Small intestine (tissue), 7 donors: ENCODE results near the gene NFS1. TPM values are rescaled to one million over a fixed set of nuclear protein-coding genes. Genes with fewer than 3 reads are reported as not detected.
"Not testable (repeated sequence)": the region's sequence is repeated elsewhere in the genome, so short reads cannot be mapped to it uniquely, and the experiment has no call there.

ENCODE experiments used
- DNase-seq, 2 donors: peaks; one replicate each; pipeline versions ENCODE4 v3.0.0 to v3.0.0-alpha.2; 2013
- FAIRE-seq: peaks from 2 replicates; lab custom pipeline; 2012; peaks lifted over from hg19 to GRCh38; lab: Jason Lieb, UNC
- H3K27ac ChIP-seq, 3 donors: one replicate each; pipeline ENCODE4 v1.5.1; 2013; ENCODE audit warnings: low read length in 2 of 3, mild to moderate bottlenecking in 2 of 3, control low read depth in 1 of 3, inconsistent platforms in 1 of 3, low read depth in 1 of 3, moderate library complexity in 1 of 3
- H3K27me3 ChIP-seq, 3 donors: one replicate each; pipeline ENCODE4 v1.6.1; 2013; ENCODE audit warnings: low read length in 3 of 3, inconsistent platforms in 1 of 3; ENCODE audit not compliant: control insufficient read depth in 3 of 3, insufficient read depth in 3 of 3
- H3K36me3 ChIP-seq, 3 donors: one replicate each; pipeline ENCODE4 v1.6.1; 2013; ENCODE audit warnings: low read length in 3 of 3, inconsistent platforms in 1 of 3, low read depth in 1 of 3, mild to moderate bottlenecking in 1 of 3, moderate library complexity in 1 of 3; ENCODE audit not compliant: control insufficient read depth in 3 of 3, insufficient read depth in 2 of 3
- H3K4me1 ChIP-seq, 3 donors: one replicate each; pipeline ENCODE4 v1.6.1; 2013; ENCODE audit warnings: low read length in 2 of 3, inconsistent platforms in 1 of 3, low read depth in 1 of 3, mild to moderate bottlenecking in 1 of 3, moderate library complexity in 1 of 3; ENCODE audit not compliant: control insufficient read depth in 3 of 3, insufficient read depth in 2 of 3
- H3K4me3 ChIP-seq, 3 donors: one replicate each; pipeline ENCODE4 v1.5.1; 2013; ENCODE audit warnings: low read length in 3 of 3, control low read depth in 1 of 3, inconsistent platforms in 1 of 3, low read depth in 1 of 3, mild to moderate bottlenecking in 1 of 3, moderate library complexity in 1 of 3
- H3K9me3 ChIP-seq, 2 donors: one replicate each; pipeline ENCODE4 v1.6.1; 2013; ENCODE audit warnings: low read depth in 1 of 2, low read length in 1 of 2; ENCODE audit not compliant: control insufficient read depth in 2 of 2, insufficient read depth in 1 of 2
- WGBS, 3 donors: extraction: QIAGEN DNeasy Blood & Tissue Kit; methylation state at CpG; one replicate each; pipeline ENCODE4 v1.1.7; 2013; 5-methylcytosine and 5-hydroxymethylcytosine counted together
- polyA plus RNA-seq, 4 donors: library from polyadenylated mRNA; stranded (reverse) in 3 of 4; unstranded in 1 of 4; fragments of 200-250 nt in 3 of 4; fragments of 120-200 nt in 1 of 4; gene quantifications; one replicate each; pipeline versions ENCODE4 v1.2.1 to v1.2.3, GENCODE V29; 2013
- donor health status: healthy with polysubstance abuse.
- donor health status: control.
- donor health status: control.
- donor health status: Bipolar disorder and iron deficiency.
- donor health status: healthy.

NFS1 gene
- polyA plus RNA-seq, 4 donors: 21.9 to 39.6 (median 34.1) TPM

DNA sequence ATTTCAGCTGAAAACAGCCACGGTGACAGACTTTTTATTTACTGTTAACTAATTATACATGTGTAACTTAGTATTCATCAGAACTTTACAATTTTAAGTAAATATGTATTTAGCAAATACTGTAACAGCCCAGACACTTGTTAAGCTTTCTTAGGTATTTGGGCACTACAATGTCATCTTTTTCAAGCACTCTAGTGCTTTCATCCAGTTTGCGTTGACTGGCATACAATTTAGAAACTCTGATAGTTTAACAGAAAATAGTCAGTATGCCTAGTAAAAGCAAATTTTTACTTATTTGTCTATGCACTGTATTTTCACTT, 32.3 kb upstream of the NFS1 start:
- Histone ChIP-seq H3K36me3 (peaks cover 15 to 36% (median 29%) of the 10 kb centered on the region in 3 donors), H3K9me3 (no peaks in the 10 kb centered on the region), H3K4me1 (peaks cover 0 to 5% (median 0%) of the 10 kb centered on the region in 3 donors), H3K4me3 (no peak overlapping the region), H3K27me3 (no peaks in the 10 kb centered on the region), H3K27ac (no peak overlapping the region)
- 52 to 63% (median 55%) methylated on average over 2 of the region's 2 CpGs for WGBS, 3 donors
- DNase-seq (no peak), FAIRE-seq (no peak)

DNA sequence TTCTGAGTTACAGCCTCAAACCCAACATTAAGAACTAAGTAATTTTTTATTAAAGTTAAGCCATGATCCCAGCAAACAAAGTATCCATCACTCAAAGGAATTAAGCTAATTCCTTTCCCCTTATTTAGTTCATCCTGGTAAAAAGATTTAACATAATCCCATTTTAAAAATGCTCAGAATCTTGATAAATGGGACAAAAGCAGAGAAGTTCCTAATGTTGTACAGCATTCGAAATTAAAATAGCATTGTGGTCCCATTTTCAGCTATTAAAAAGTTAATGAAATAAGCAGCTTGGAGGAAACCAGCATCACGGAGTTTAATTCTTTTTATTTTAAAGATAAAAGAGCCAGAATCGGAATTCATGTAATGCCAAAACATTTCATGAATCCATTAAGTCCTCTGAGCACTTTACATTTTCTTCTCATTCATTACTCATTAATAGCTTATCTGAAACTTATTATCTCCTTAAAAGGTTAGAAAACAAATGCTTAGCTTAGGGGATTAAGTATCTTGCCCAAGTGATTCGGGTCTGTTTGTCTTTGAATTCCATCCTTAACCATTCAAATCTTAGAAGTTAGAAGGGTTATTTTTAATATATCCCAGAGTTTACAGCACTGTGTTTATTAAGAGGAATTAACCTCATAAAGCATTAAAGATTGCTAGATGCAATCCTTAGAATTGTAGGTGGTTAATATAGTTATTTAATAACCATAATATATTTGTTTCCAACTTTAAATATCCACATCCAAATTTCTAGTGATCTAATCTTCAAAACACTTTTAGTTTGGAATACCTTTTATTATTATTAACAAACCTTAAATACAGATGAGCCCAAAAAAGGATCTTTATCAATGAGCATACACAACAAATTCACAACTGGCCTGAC, 31.7 kb upstream of the NFS1 start:
- FAIRE-seq: no peak

DNA sequence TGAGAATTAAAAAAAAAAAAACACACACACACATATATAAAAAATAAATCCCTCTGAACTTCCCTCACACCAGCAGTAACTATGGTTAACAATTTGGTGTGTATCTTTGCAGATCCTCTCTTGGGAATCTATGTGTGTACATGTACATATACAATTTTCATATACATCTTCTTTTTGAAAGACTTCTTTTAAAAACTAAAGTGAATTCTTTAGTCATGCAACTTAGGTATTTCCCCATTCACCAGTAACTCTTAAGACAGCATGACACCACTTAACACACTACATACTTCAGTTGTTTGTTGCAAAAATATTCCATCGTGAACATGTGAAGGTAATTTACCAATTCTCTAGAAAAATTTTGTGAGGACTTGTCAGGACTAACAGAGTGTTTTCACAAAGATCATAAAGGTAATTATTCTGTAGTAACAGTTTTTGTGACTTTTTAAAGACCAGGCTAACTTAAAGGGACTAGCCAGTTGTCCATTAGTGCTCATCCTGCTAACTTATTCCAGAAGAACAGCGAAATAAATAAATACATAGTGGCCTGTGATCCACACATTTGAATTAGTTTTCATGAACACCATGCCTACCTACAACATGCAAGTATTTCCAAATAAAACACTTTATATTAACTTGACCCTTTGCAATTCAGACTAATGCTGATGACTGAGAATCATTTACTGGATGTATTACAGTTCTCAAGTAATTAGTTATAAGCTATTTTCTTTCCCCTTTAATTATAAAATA, 30.9 kb upstream of the NFS1 start:
- Histone ChIP-seq H3K36me3 (peaks cover 20 to 48% (median 29%) of the 10 kb centered on the region in 3 donors), H3K27ac (no peak overlapping the region), H3K27me3 (no peaks in the 10 kb centered on the region), H3K4me3 (no peak overlapping the region), H3K9me3 (no peaks in the 10 kb centered on the region), H3K4me1 (peaks cover 0 to 5% (median 0%) of the 10 kb centered on the region in 3 donors)
- FAIRE-seq: no peak
- DNase-seq: no peak
- WGBS, 3 donors: 69 to 82% (median 79%) methylated on average over 2 of the region's 2 CpGs

More for the DNA sequence above, 31.7 kb upstream of the NFS1 start:
- H3K27me3 ChIP-seq: no peaks in the 10 kb centered on the region
- H3K36me3 ChIP-seq: peaks cover 17 to 41% (median 26%) of the 10 kb centered on the region in 3 donors
- no peak overlapping the region for H3K27ac ChIP-seq
- DNase-seq: no peak
- no peak overlapping the region for H3K4me3 ChIP-seq
- whole genome bisulfite sequencing, 3 donors: 51 to 55% (median 53%) methylated on average over 4 of the region's 4 CpGs
- peaks cover 0 to 5% (median 0%) of the 10 kb centered on the region in 3 donors for H3K4me1 ChIP-seq
- no peaks in the 10 kb centered on the region for H3K9me3 ChIP-seq

DNA sequence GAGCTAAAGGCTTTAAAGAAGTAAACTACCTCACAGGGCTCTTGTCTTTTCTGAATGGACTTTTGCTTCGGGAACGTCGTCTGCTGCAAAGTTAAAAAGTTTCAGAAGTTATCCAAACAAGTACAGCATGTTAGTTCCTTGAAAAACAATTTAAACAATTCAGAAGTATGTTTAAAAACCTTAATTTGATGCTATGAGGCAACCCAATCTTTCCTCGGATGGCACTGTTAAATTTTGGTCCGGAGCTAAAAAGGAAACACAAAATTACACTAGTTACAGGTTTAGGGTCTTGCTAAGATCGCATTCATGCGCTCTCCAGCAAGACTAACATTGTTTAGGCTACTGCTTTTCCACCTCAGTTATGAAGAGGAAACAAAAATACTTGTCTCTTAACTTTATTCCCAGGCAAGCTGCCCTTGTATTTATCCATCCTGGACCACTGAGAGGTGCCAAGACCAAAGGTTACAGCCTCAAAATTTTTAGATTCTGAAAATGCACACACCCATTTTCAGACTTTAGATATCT, 30.2 kb upstream of the NFS1 start:
- no peak for DNase-seq
- H3K9me3 ChIP-seq: no peaks in the 10 kb centered on the region
- H3K27ac ChIP-seq: no peak overlapping the region
- H3K36me3 ChIP-seq: peaks cover 23 to 50% (median 31%) of the 10 kb centered on the region in 3 donors
- no peaks in the 10 kb centered on the region for H3K27me3 ChIP-seq
- H3K4me1 ChIP-seq: peaks cover 0 to 2% (median 0%) of the 10 kb centered on the region in 3 donors
- 77 to 82% (median 81%) methylated on average over 7 of the region's 7 CpGs for WGBS, 3 donors
- no peak overlapping the region for H3K4me3 ChIP-seq
- FAIRE-seq: no peak

DNA sequence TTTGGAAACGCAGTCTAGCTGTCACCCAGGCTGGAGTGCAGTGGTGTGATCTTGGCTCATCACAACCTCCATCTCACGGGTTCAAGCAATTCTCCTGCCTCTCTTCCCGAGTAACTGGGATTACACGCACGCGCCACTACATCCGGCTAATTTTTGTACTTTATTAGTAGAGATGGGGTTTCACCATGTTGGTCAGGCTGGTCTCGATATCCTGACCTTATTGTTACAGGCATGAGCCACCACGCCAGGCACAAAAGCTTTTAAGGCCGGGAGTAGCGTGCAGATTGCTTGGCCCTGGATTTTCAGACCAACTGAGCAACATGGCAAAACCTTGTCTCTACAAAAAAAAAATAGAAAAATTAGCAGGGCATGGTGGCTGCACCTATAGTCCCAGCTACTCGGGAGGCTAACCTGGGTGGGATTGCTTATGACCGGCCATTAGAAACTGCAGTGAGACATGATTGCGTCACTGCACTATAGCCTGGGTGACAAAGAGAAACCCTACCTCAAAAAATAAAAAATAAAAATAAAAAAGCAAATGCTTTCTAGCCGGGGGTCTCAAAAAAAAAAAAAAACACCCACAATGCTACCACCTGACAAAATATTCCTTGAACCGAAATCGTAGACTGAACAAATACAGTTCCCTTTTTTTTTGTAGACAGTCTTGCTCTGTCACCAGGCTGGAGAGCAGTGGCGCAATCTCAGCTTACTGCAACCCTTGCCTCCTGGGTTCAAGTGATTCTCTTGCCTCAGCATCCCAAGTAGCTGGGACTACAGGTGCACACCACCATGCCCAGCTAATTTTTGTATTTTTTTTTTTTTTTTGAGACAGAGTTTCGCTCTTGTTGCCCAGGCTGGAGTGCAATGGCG, 27.9 kb upstream of the NFS1 start:
- H3K4me3 ChIP-seq: no peak overlapping the region
- DNase-seq (no peak), FAIRE-seq (no peak)
- H3K4me1 ChIP-seq: no peaks in the 10 kb centered on the region
- 94 to 97% (median 94%) methylated on average over 19 to 20 of the region's 20 CpGs for WGBS, 3 donors
- no peaks in the 10 kb centered on the region for H3K9me3 ChIP-seq
- H3K36me3 ChIP-seq: peaks cover 37 to 59% (median 38%) of the 10 kb centered on the region in 3 donors
- H3K27me3 ChIP-seq: no peaks in the 10 kb centered on the region
- H3K27ac ChIP-seq: no peak overlapping the region

DNA sequence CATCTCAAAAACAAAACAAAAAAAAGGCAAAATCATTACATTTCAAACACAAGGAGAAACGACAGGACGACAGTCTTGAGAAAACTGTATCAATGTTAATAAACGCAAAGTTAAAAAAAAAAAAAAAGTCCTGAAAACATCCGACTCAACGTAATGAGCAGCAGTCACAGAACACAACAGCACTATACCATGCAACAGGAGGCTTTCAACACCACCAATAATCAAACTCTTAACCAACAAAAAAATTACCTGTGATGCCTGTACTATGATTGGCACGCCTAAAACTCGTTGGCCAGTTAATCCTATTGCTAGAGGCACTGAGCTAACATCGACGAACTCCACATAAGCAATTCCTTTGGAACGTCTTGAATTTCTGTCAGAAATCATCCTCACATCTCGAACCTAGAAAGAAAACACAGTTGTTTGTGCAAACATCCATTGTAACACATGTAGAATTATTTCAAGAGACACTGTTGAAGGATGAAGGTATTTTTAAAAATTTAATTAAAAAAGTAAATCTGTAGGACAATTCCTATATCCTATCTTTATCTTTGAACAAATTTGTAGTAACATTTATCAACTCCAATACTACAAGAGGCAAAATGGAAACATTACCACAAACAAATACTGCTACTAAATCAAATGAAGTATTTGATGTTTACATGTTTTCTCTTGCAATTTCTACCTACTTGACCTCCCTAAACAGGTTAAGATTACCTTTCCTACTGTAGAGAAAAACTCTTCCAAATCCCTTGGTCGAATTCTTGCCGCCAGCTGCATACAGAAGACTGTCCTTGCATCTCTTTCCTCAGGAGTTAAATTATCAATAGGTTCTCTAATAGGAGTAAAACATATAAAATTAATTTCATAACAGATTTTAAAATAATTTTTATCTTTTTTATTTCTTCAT, 25.4 kb upstream of the NFS1 start:
- no peak overlapping the region for H3K27ac ChIP-seq
- WGBS, 3 donors: 82 to 84% (median 84%) methylated on average over 13 of the region's 13 CpGs
- H3K4me3 ChIP-seq: no peak overlapping the region
- H3K4me1 ChIP-seq: no peaks in the 10 kb centered on the region
- DNase-seq: no peak
- no peaks in the 10 kb centered on the region for H3K27me3 ChIP-seq
- no peaks in the 10 kb centered on the region for H3K9me3 ChIP-seq
- peaks cover 47 to 77% (median 52%) of the 10 kb centered on the region in 3 donors for H3K36me3 ChIP-seq
- FAIRE-seq: no peak

DNA sequence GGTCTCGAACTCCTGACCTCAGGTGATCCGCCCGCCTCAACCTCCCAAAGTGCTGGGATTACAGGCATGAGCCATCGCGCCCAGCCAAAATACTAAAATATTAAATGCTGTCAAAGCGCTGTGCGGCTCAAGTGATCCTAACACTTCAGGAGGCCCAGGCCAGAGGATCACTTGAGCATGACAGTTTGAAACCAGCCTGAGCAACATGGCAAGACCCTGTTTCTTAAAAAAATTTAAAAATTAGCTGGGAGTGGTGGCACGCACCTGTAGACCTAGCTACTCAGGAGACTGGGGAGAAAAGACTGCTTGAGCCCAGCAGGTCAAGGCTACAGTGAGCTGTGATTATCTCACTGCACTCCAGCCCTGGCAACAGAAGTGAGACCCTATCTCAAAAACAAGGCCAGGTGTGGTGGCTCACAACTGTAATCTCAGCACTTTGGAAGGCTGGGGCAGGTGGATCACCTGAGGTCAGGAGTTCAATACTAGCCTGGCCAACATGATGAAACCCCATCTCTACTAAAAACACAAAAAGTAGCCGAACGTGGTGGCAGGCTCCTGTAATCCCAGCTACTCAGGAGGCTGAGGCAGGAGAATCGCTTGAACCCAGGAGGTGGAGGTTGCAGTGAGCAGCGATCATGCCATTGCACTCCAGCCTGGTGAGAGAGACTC, 24.6 kb upstream of the NFS1 start:
- 95 to 96% (median 95%) methylated on average over 12 of the region's 12 CpGs for WGBS, 3 donors
- not testable (repeated sequence) for H3K27ac ChIP-seq, H3K4me1 ChIP-seq, DNase-seq, H3K27me3 ChIP-seq, H3K4me3 ChIP-seq, H3K9me3 ChIP-seq, FAIRE-seq
- peaks cover 46 to 84% (median 54%) of the 10 kb centered on the region in 3 donors for H3K36me3 ChIP-seq
